GM12878 (cell line): ENCODE results near the gene PHOX2B. TPM values are rescaled to one million over a fixed set of nuclear protein-coding genes. Genes with fewer than 3 reads are reported as not detected.

Experiments used
- ATAC-seq: fragments of 200-7000 bp; cut with Tn5 transposase; 3 replicates; pipeline ENCODE4 v1.9.1; 2020; ENCODE audit warnings: mild to moderate bottlenecking, moderate library complexity
- BruUV-seq: library from RNA; stranded (reverse); fragments of 400-500 nt; replicated peaks from 2 replicates; lab custom pipeline; 2021; lab: Mats Ljungman, UMichigan
- CTCF ChIA-PET: fragments of 300-600 bp; sonication (Branson Sonifier 250); formaldehyde crosslinking; extraction: SDS; loops from one replicate; lab custom pipeline; 2021; ENCODE audit warnings: inconsistent platforms; lab: Yijun Ruan, JAX
- POLR2A ChIA-PET: fragments of 350-600 bp; formaldehyde crosslinking; extraction: SDS; loops from one replicate; lab custom pipeline; 2021; ENCODE audit warnings: inconsistent platforms; lab: Charles Lee
- RAD21 ChIA-PET: fragments of 300-600 bp; sonication (Branson Sonifier 250); formaldehyde crosslinking; loops from one replicate; lab custom pipeline; 2023; ENCODE audit warnings: antibody characterized with exemption; ENCODE audit not compliant: unreplicated experiment; lab: Charles Lee
- SMC1A ChIA-PET: fragments of 300-600 bp; sonication (Branson Sonifier 250); formaldehyde crosslinking; loops from one replicate; lab custom pipeline; 2023; ENCODE audit not compliant: unreplicated experiment, uncharacterized antibody; lab: Charles Lee
- DNase-seq: peaks from one replicate; pipeline ENCODE4 v3.0.0-alpha.2; 2011; ENCODE audit warnings: low read depth, low spot score
- FAIRE-seq: peaks from 3 replicates; lab custom pipeline; 2011; peaks lifted over from hg19 to GRCh38; lab: Jason Lieb, UNC
- H2AFZ ChIP-seq: 2 replicates; pipeline ENCODE4 v1.6.0; 2011; ENCODE audit warnings: low read depth, low read length, control low read depth; ENCODE audit not compliant: control insufficient read depth
- H3K27ac ChIP-seq: 2 replicates; pipeline ENCODE4 v1.5.1; 2011; ENCODE audit warnings: control low read depth; ENCODE audit not compliant: control insufficient read depth, insufficient read depth
- H3K27me3 ChIP-seq, 2 experiments: replicated peaks in 1 of 2; 2 replicates each; pipeline versions ENCODE4 v1.6.0 to v1.6.1; 2011; ENCODE audit warnings: low read length in 1 of 2; ENCODE audit not compliant: control insufficient read depth in 2 of 2, insufficient read depth in 2 of 2
- H3K36me3 ChIP-seq, 2 experiments: 2 replicates each; pipeline ENCODE4 v1.5.1; 2011; ENCODE audit warnings: low read length in 1 of 2; ENCODE audit not compliant: control insufficient read depth in 2 of 2, insufficient read depth in 2 of 2
- H3K4me1 ChIP-seq: 2 replicates; pipeline ENCODE4 v1.6.1; 2011; ENCODE audit warnings: mild to moderate bottlenecking, low read length, moderate library complexity, mixed read lengths; ENCODE audit not compliant: control insufficient read depth, insufficient read depth
- H3K4me2 ChIP-seq: 2 replicates; pipeline ENCODE4 v1.6.0; 2011; ENCODE audit warnings: control low read depth; ENCODE audit not compliant: control insufficient read depth, insufficient read depth
- H3K4me3 ChIP-seq: fragments of 200-600 bp; sonication (generic); 2 replicates; pipeline ENCODE4 v1.5.1; 2016
- H3K79me2 ChIP-seq: 2 replicates; pipeline ENCODE4 v1.6.0; 2011; ENCODE audit warnings: low read length; ENCODE audit not compliant: control insufficient read depth, insufficient read depth
- H3K9ac ChIP-seq: 2 replicates; pipeline ENCODE4 v1.8.0; 2011; ENCODE audit warnings: low read length, control low read depth, mixed read lengths; ENCODE audit not compliant: control insufficient read depth, insufficient read depth
- H3K9me3 ChIP-seq: replicated peaks from 3 replicates; pipeline ENCODE4 v1.5.1; 2011; ENCODE audit warnings: mild to moderate bottlenecking, low read length; ENCODE audit not compliant: control insufficient read depth, insufficient read depth
- H4K20me1 ChIP-seq: 2 replicates; pipeline ENCODE4 v1.6.0; 2011; ENCODE audit not compliant: control insufficient read depth, insufficient read depth
- ASH2L ChIP-seq: fragments of 300-600, 200-600 bp; sonication (generic); IDR thresholded peaks from 2 replicates; pipeline ENCODE4 v1.6.1; 2017; ENCODE audit warnings: low read depth, mild to moderate bottlenecking, borderline replicate concordance
- ATF3 ChIP-seq: IDR thresholded peaks from 2 replicates; pipeline ENCODE4 v1.6.1; 2011; ENCODE audit warnings: low read depth, mild to moderate bottlenecking, low read length, moderate library complexity, borderline replicate concordance; ENCODE audit errors: extremely low read depth
- ATF7 ChIP-seq: fragments of 450-650 bp; IDR thresholded peaks from 2 replicates; pipeline ENCODE4 v1.6.1; 2016; ENCODE audit warnings: low read depth, mild to moderate bottlenecking
- BACH1 ChIP-seq: fragments of 450-650 bp; IDR thresholded peaks from 2 replicates; pipeline ENCODE4 v1.6.1; 2017; ENCODE audit warnings: mild to moderate bottlenecking, borderline replicate concordance
- CBX5 ChIP-seq: sonication (generic); IDR thresholded peaks from 2 replicates; pipeline ENCODE4 v1.6.1; 2016; ENCODE audit warnings: low read depth, moderate library complexity, mild to moderate bottlenecking, inconsistent platforms
- DPF2 ChIP-seq: fragments of 450-650 bp; IDR thresholded peaks from 2 replicates; pipeline ENCODE4 v1.6.1; 2017; ENCODE audit warnings: mild to moderate bottlenecking
- E2F4 ChIP-seq: IDR thresholded peaks from 2 replicates; pipeline ENCODE4 v1.6.1; 2012; ENCODE audit warnings: low read depth, low read length, improper control_type of control experiment
- FOXK2 ChIP-seq: fragments of 450-650 bp; IDR thresholded peaks from 2 replicates; pipeline ENCODE4 v1.6.1; 2017; ENCODE audit warnings: mild to moderate bottlenecking, moderate library complexity
- HCFC1 ChIP-seq: fragments of 150-350 bp; IDR thresholded peaks from 2 replicates; pipeline ENCODE4 v1.6.1; 2014; ENCODE audit warnings: low read length
- HDAC6 ChIP-seq: fragments of 200-600 bp; sonication (generic); IDR thresholded peaks from one replicate; pipeline ENCODE4 v1.8.0; 2017; ENCODE audit warnings: antibody characterized with exemption; ENCODE audit not compliant: unreplicated experiment
- IRF3 ChIP-seq: fragments of 450-650 bp; IDR thresholded peaks from 2 replicates; pipeline ENCODE4 v1.6.1; 2014; ENCODE audit warnings: mild to moderate bottlenecking
- IRF5 ChIP-seq: fragments of 450-650 bp; IDR thresholded peaks from 2 replicates; pipeline ENCODE4 v1.6.1; 2017; ENCODE audit warnings: borderline replicate concordance
- KAT2A ChIP-seq: conservative IDR thresholded peaks from 2 replicates; pipeline ENCODE4 v1.6.1; 2011; ENCODE audit warnings: low read depth, low read length; ENCODE audit not compliant: control insufficient read depth
- KDM1A ChIP-seq: fragments of 200-600 bp; sonication (generic); IDR thresholded peaks from 2 replicates; pipeline ENCODE4 v1.6.1; 2016; ENCODE audit warnings: borderline replicate concordance
- NR2F1 ChIP-seq: fragments of 450-650 bp; conservative IDR thresholded peaks from 2 replicates; pipeline ENCODE4 v1.6.1; 2017; ENCODE audit warnings: mild to moderate bottlenecking
- PAX8 ChIP-seq: fragments of 450-650 bp; IDR thresholded peaks from 2 replicates; pipeline ENCODE4 v1.6.1; 2017; ENCODE audit warnings: mild to moderate bottlenecking, moderate library complexity
- RAD21 ChIP-seq: IDR thresholded peaks from 2 replicates; pipeline ENCODE4 v1.6.1; 2011; ENCODE audit warnings: mild to moderate bottlenecking, low read depth, low read length, moderate library complexity; ENCODE audit not compliant: insufficient read depth
- SREBF2 ChIP-seq: IDR thresholded peaks from 2 replicates; pipeline ENCODE4 v1.6.1; 2012; ENCODE audit warnings: mild to moderate bottlenecking, low read length
- STAT3 ChIP-seq: IDR thresholded peaks from 2 replicates; pipeline ENCODE4 v1.6.1; 2011; ENCODE audit warnings: low read depth, low read length, improper control_type of control experiment
- WGBS: methylation state at CpG from one replicate; pipeline ENCODE4 v1.1.6; 2016; ENCODE audit warnings: low lambda C conversion rate; ENCODE audit not compliant: insufficient replicate concordance, insufficient coverage; ENCODE audit errors: missing lambda C conversion rate; 5-methylcytosine and 5-hydroxymethylcytosine counted together
- in situ Hi-C: fragments of 300-500 bp; cut with MboI; formaldehyde crosslinking; loops from 9 replicates; pipeline ENCODE4 v1.14.3; 2018; ENCODE audit warnings: mixed read lengths
- intact Hi-C: fragments of 100-400 bp; cut with micrococcal nuclease; formaldehyde crosslinking; loops from one replicate; pipeline ENCODE4 v1.14.2; 2022; ENCODE audit not compliant: unreplicated experiment
- polyA plus RNA-seq, 11 experiments: library from polyadenylated mRNA; depleted of rRNA in 4 of 11; unstranded in 6 of 11; stranded (reverse) in 5 of 11; fragments of >200 nt; fragmentation: Nextera tagmentation in 4 of 11; fragmentation: Illumina TruSeq in 1 of 11; extraction: Ambion mirVana in 4 of 11; extraction: Trizol in 1 of 11; gene quantifications; 1 replicate in 1 of 11; 2 replicates in 10 of 11; pipeline versions ENCODE4 v1.2.1 to v1.2.3, GENCODE V29; 2011 to 2016; ENCODE audit warnings: inconsistent platforms in 2 of 11, missing spikeins in 2 of 11, low read depth in 1 of 11
- total RNA-seq, 4 experiments: library from RNA; depleted of rRNA in 3 of 4; stranded (reverse); fragments of >200 nt in 3 of 4; fragmentation: Illumina TruSeq in 1 of 4; extraction: Trizol in 1 of 4; gene quantifications; 2 replicates each; pipeline versions ENCODE4 v1.2.1 to v1.2.3, GENCODE V29; 2013 to 2021

PHOX2B gene
- total and polyA plus RNA-seq, 10 of the 15 experiments (the other 5 are each of a cell fraction or from before 2014, with no cell fraction given): not detected

- H3K27ac ChIP-seq: no peak overlapping the region
- H3K4me1 ChIP-seq: no peaks in the 10 kb centered on the region
- FAIRE-seq (no peak), ATAC-seq (no peak), DNase-seq (no peak)
- ChIA-PET POLR2A (no interaction called here), RAD21 (no interaction called here), SMC1A (no interaction called here), CTCF (interaction anchor here (1.5 kb wide), 1 partner anchor 91 kb away, joined by 3 read pairs; no protein-coding TSS in a partner anchor)
- no peak overlapping the region for H3K9ac ChIP-seq
- no peak overlapping the region for H3K4me3 ChIP-seq
- no peaks in the 10 kb centered on the region for H3K9me3 ChIP-seq
- TF ChIP-seq KAT2A: no peak
- no peak for TF ChIP-seq ATF3
- no peak for TF ChIP-seq HDAC6
- TF ChIP-seq ASH2L: no peak
- TF ChIP-seq STAT3: no peak
- TF ChIP-seq ATF7: no peak
- TF ChIP-seq DPF2: no peak
- no peak for TF ChIP-seq E2F4
- no peak for TF ChIP-seq NR2F1
- TF ChIP-seq KDM1A: no peak
- TF ChIP-seq RAD21: no peak
- TF ChIP-seq PAX8: no peak
- no peak for TF ChIP-seq SREBF2
- TF ChIP-seq IRF3: no peak
- TF ChIP-seq HCFC1: no peak
- no peak for TF ChIP-seq IRF5
- no peak for TF ChIP-seq FOXK2
- no peak for TF ChIP-seq BACH1
- TF ChIP-seq CBX5: no peak
- H4K20me1 ChIP-seq: no peaks in the 10 kb centered on the region
- H3K27me3 ChIP-seq: peaks cover 0 to 2% of the 10 kb centered on the region in 2 experiments; a peak in 1 of 4 replicates
- BruUV-seq: no TSS peak
- no peak overlapping the region for H2AFZ ChIP-seq
- 0% methylated on average over 8 of the region's 8 CpGs for WGBS
- intact Hi-C loops (no loop called here), in situ Hi-C loops (no loop called here)
- no peaks in the 10 kb centered on the region for H3K36me3 ChIP-seq
- no peak overlapping the region for H3K4me2 ChIP-seq
- H3K79me2 ChIP-seq: no peaks in the 10 kb centered on the region
Measured at GRCh38 chr4:41796545-41797210, 48.2 kb upstream of the PHOX2B start.
